HG02588 (cell line): Measurements from ENCODE around the gene BAG1.

ENCODE experiments used
- ATAC-seq: cut with Tn5 transposase; IDR thresholded peaks from one replicate; pipeline ENCODE4 v1.9.1; 2021; ENCODE audit warnings: mild to moderate bottlenecking, moderate library complexity; ENCODE audit not compliant: unreplicated experiment

Gene BAG1

DNA sequence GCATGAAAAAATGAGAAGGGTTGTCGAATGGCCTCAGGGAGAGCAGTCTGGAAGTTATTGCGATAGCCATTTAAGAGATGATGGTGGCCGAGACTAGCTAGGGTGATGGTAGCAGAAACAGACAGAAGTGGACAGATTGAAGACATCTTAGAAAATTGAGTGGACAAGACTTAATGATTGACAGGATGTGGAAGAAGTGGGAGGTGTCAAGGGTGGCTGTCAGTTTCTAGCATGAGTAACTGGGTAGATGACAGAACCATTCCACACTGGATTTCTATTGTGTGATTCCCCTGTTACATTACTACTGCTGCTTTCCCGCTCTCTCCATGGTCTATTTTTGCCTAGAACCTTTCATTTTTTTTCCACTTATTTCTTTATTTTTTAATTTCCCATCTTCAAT lies 13.0 kb upstream of the BAG1 start:
- no peak for ATAC-seq

- no peak for ATAC-seq
Measured at GRCh38 chr9:33273972-33274328, 9.4 kb upstream of the BAG1 start.

- no peak for ATAC-seq
Measured at GRCh38 chr9:33273266-33273971, 8.9 kb upstream of the BAG1 start.

DNA sequence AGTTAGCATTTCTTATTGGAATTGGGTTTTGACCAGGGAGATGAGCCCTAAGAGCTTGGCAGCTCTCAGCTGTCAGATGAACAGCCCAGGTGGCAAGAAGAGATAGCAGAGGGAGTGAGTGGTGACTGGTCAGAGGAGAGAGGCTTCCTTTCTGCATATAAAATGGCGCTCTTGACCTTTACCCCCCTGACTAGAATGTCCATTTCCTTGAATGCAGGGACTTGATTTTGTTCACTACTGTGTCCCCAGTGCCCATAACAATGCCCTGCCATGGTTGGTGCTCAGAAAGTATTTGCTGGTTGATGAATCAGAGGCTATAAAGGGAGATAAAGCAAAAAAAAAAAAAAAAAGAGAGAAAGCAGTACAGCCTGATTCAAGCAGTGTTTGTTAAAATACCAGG lies 7.6 kb upstream of the BAG1 start:
- no peak for ATAC-seq

- no peak for ATAC-seq
Measured at GRCh38 chr9:33270146-33270545, 5.6 kb upstream of the BAG1 start.

- no peak for ATAC-seq
Measured at GRCh38 chr9:33267151-33267767, 2.8 kb upstream of the BAG1 start.

GRCh38 chr9:33265211-33265865 lies 830 bp upstream of the BAG1 start:
- ATAC-seq, result no peak

- peak; percentile 30 for ATAC-seq
Measured at GRCh38 chr9:33264003-33264472, 470 bp downstream of the BAG1 start.

- peak; percentile 4 for ATAC-seq
Measured at GRCh38 chr9:33263131-33264002, 1.1 kb downstream of the BAG1 start.

DNA sequence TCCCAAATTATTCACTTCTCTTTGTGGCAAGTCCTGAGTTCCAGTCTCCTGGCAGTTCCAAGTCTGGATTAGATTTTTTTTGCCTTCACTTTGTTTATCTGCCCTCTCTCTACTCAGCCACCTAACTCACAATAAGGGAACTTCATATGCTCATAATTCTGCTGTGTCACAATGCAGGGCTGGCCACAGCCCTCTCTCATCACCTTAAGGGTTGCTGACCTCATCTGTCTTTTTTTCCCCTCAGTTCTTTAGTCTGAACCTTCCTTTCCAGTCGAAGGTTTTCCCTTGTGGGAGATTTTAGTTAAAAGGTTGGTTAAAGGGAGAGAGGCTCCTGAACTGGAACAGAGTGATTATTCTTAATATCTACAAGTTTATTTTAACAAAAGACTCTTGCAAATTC lies 4.1 kb downstream of the BAG1 start:
- ATAC-seq, result no peak

DNA sequence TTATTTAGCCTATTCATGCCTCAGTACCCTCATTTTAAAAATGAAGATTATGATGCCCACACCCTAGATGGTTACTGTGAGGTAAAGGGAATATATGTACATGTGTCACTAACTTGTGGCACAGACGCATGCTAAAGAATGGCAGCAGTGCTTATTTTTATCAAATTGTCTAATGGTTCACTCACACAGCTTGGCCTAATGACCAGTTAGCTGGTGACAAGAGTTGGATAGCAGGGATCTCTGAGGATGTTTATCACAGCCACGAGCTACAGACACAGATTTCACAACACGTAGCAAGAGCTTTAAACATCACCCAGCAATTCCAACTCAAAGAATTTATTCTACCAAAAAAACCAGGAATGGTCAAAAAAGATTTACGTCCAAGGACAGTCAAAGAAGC lies 7.2 kb downstream of the BAG1 start:
- ATAC-seq, result no peak

DNA sequence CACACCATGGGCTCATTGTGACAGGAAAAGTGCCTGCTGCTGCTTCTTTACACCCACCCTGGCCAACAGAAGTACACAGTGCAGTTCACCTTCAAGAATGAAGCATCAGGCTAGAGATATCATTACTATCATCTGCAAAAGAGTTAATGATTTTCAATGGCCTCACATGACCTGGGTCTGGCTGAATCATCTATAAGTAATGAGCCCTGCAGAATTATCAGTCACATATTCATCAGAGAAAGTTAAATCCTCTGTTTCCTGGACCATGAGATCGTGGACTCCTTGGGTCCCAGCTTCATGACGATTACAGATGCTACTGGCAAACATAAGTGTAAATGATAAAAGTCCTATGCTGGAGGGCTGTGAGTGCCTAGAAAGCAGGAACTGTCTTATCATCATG lies 8.3 kb downstream of the BAG1 start:
- ATAC-seq, result no peak

- ATAC-seq, result no peak
Measured at GRCh38 chr9:33255471-33255870, 9.0 kb downstream of the BAG1 start.

DNA sequence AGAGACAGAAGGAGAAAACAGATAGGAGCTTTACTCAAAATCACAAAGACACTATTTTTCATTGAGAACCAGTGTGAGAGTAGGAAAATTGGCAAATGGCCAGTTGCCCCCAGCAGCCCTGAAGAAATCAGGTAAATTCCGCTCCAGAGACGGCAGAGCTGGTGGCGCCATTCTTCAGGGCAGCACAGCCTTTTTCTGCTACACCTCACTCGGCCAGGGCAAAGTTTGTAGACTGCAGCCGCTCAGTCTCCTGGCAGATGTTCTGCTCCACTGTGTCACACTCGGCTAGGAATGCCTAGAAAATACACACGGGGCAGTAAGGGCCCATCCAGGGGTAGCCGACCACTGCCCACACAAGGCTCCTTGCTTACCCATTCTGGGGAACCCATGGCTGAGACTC lies 9.5 kb downstream of the BAG1 start:
- no peak for ATAC-seq

DNA sequence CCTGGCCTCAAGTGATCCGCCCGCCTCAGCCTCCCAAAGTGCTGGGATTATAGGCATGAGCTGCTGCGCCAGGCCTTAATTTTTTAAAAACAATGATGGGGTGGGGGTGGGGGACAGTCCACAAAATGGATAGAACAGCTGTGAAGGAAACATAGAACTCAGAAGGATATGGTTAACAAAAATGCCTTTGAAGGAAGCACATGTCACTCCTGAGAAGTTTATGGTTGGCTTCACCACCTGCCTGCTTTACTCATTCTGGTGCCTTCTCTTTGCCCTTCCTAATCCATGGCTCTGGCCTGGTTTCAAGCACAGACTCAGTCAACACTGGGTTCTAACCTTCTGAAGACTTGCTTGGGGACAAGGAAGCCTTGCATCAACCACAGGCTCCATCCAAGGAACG lies 10.3 kb downstream of the BAG1 start:
- ATAC-seq, result no peak

- ATAC-seq, result no peak
Measured at GRCh38 chr9:33250458-33250995, 14.0 kb downstream of the BAG1 start.

DNA sequence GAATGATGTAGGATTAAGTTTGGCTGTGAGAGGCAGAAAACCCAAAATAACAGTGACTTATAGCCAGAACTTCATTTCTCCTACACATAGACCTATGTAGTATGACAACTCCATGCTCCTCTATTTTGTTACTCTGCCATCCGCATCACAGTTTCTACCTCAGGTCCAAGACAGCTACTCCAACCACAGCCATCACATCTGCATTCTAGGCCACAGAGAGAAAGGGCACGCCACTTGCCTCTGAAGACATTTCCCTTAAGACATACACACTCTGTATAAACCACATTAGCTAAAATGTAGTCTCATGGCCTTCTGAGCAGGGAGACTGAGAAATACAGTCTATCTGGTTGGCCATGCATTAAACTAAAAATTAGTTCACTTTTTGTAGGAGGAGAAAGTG lies 14.5 kb downstream of the BAG1 start:
- no peak for ATAC-seq

GRCh38 chr9:33249087-33249658 lies 15.3 kb downstream of the BAG1 start:
- peak; percentile 48 for ATAC-seq

DNA sequence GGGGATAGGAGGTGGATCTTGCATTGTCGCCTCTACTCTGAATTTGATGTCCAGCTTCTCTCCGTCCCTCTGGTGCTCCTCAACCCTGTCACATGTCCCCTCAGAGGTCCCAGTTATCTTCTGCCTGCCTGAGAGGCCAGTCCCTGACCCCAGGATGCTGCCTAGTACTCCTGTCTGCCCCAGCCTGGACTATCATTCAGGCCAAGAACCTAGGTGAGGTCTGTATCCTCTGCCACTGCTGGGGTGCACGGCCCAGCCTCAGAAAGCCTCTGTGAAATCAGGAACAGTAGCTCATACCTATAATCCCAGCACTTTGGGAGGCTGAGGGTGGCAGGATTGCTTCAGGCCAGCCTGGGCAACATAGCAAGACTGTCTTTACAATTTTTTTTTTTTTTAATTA lies 15.9 kb downstream of the BAG1 start:
- ATAC-seq, result no peak

- no peak for ATAC-seq
Measured at GRCh38 chr9:33246269-33246860, 18.1 kb downstream of the BAG1 start.
